CD1c-positive myeloid dendritic cell (primary cell): Measurements from ENCODE around the gene COL18A1.

Experiments
- DNase-seq: peaks from one replicate; pipeline ENCODE4 v3.0.0-alpha.2; 2016; ENCODE audit errors: extremely low spot score

Gene COL18A1

GRCh38 chr21:45414396-45415187, 9.6 kb downstream of the COL18A1 start:
- no peak for DNase-seq

- no peak for DNase-seq
Observed at GRCh38 chr21:45415188-45415942, 10.4 kb downstream of the COL18A1 start.

- no peak for DNase-seq
Observed at GRCh38 chr21:45415943-45416611, 11.1 kb downstream of the COL18A1 start.

- DNase-seq: no peak
Observed at GRCh38 chr21:45416620-45417019, 11.7 kb downstream of the COL18A1 start.

GRCh38 chr21:45417256-45417950, 12.4 kb downstream of the COL18A1 start:
- no peak for DNase-seq

- DNase-seq: no peak
Observed at GRCh38 chr21:45417951-45418300, 13.0 kb downstream of the COL18A1 start.

DNA sequence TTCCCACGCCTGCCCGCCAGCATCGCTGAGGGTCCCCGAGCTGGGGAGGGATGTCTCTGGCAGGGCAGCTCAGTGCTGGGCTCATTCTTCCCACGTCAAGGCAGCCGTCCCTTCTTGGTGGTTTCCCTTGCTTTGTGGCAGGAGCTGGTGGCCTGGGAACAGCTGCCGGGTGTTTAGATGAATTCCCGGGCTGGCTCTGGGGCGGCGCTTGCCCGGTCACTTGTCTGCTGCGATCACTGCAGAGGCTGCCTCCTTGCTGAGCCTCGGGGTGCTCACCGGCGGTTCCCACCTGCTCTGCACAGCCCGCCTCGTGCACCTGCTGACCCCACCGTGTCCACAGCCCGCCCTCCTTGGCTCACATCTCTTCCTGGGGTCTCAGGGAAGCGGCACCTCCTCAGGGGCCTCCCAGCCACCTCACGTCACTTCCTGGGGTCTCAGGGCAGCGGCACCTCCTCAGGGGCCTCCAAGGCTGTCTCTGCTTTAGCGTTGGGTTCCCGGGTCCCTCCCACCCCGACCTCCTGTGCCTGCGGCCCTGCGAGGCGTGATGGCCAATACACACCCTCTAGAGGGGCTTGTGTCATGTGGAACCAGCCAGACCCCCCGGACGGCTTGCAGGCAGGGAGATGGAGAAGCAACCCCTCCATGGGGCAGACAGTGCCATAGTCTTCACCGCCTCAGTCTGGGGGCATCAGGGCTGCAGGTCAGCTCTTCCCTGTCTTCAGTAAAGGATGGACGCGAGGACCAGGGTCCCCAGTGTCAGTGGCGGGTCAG, 13.5 kb downstream of the COL18A1 start:
- DNase-seq: no peak

DNA sequence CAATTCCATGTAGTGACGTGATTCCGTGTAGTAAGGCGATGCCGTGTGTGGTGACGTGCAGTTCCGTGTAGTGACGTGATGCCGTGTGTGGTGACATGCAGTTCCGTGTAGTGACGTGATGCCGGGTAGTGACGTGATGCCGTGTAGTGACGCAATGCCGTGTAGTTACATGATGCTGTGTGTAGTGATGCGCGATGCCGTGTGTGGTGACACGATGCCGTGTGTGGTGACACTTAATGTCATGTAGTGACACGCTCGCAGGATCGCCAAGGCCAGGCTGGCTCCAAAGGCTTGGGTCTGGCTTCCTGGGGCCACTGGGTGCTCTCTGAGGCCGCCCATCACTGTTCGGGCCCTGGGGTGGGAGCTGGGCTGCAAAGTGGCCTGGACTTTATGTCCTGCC, 14.2 kb downstream of the COL18A1 start:
- DNase-seq: no peak

- DNase-seq: no peak
Observed at GRCh38 chr21:45420061-45421041, 15.4 kb downstream of the COL18A1 start.

GRCh38 chr21:45421071-45421845, 16.3 kb downstream of the COL18A1 start:
- DNase-seq: no peak

DNA sequence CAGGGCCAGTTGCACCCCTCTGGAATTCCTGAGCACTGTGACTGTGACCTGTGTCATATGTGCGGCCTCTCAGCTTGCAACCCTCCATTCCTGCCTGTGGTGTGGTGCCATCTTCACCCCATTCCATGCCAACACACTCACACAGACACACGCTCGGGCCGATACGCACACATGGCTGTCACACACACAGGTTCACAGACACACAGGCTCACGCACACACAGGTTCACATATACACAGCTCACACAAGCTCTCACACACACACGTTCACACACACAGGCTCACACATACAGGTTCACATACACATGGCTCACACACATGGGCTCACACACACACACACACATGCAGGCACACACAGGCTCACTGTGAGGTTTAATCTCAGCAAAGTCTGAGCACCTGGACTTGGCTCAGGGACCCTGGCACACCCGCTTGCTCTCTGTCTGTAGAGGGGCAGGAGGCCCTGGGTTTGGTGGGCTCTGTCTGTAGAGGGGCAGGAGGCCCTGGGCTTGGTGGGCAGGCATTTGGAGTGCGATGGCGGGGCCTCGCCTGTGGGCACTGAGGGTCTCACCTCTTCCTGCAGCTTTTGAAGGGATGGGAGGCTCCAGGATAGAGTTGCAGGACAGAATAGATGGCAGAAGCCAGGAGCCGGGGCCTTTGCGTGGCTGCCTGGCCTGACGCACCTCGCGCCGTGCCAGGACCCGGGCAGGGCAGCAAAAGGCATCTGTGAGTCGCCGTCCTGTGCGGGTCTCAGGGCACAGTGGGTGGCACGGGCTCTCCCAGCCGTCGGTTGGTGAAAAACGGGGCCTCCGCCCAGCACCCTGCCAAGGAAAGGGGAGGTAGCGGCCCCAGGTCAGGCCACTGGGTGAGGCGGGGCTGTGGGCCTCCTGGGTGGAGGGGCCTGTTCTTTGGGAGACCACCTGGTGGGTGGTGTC, 17.1 kb downstream of the COL18A1 start:
- no peak for DNase-seq

DNA sequence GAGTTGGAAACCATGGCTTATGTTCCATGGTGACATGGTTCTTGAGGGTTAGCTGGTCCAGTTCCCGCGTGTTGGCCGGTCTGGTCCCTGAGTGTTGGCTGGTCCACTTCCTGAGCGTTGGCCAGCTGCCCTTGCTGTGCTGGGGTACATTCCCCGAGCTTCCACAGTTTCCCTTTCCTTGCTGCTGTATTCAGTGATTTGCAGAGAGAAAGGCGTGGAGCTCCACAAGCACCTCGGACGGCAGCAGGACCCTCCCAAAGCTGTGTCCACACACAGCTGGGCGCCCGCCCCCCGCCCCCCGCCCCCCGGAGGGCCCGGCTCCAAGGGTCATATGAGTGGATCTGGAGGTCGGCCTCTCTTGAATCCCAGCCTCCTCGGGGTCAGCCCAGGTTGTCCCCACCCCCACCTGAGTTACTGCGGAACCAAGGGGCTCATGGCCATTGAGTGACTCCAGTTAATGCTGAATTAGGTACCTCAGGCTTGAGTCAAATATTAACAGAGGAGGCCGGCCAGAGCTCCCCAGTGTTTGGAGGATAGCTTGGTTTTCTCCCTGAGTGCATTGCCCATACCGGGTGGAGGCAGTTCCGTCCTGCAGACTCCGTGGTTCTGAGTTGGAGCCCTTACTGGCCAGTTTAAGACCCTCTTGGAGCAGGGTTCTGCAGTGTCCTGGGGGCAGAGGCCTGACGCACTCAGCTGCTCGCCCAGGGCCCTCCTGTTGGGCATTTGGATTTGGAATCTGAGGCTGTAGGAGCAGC, 18.4 kb downstream of the COL18A1 start:
- no peak for DNase-seq

GRCh38 chr21:45423968-45424853, 19.2 kb downstream of the COL18A1 start:
- DNase-seq: no peak

- DNase-seq: no peak
Observed at GRCh38 chr21:45424854-45425795, 20.2 kb downstream of the COL18A1 start.
